HG03108 (cell line): Measurements from ENCODE around the gene GRPEL1.
"Not testable (repeated sequence)": the region's sequence is repeated elsewhere in the genome, so short reads cannot be mapped to it uniquely, and the experiment has no call there.

ENCODE experiments used
- ATAC-seq: cut with Tn5 transposase; IDR thresholded peaks from one replicate; pipeline ENCODE4 v1.9.1; 2021; ENCODE audit warnings: moderate library complexity; ENCODE audit not compliant: unreplicated experiment

GRPEL1 gene

DNA sequence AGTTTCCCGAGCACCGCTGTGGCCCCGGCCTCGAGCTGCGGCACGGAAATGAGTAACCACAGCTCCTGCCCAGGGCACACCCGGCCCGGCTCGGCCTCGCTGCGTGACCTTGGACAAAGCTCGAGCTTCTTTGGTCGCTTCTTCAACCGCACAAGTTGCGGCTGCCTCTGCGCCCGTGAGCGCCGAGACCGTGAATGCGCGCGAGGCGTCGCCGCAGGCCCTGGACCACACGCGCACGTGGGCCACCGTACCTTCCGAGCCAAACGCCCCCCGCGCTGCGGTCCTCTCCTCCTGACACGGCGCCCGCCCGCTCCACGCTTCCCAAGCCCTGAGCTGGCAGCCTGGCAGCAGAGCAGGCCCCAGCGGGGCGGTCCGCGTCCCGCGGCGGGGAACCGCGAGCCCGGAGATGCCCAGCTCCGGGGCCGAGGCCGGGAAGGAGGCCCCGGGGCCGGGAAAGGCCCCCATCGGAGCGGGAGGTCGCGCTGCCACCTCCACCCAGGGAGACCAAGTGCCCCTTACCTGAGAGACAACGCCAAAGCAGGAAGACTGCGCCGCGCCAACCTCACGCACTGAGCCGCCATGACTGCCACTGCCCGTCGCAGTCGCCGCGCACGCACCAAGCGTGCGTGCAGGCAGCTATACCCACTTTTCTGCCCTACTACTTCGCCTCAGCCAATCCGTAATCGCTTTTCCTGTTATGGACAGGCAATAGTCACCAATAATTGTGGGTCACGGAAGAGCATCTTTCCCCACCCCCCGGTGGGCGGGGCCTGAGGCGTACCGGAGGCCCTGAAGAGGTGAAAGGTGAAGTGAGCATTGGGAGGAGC lies at the start of gene GRPEL1:
TSS of gene GRPEL1 (minus strand) at position 613 of the 827 bp plus-strand sequence. CDS start at position 581, 32 bp downstream.
- peak; percentile 88 for ATAC-seq

DNA sequence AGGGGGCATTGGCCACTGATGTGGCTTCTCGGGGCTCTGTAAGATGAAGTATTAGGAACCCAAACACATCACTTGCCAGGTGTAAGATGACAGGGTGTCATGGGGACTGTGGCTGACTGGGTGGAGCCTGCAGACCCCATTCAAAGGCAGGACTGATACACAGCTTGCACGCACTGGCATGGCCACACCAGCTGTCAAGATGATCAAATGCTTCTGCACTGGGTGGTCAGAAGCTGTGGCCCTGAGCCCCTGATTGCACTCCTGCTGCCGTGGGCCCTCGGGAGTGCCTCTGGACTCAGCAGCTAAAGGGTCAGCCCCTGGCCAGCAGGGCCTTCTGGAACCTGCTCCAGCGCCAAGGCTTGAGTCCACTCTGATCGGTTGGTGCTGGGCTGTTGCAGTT lies 48.8 kb upstream of the GRPEL1 start:
- ATAC-seq: no peak

DNA sequence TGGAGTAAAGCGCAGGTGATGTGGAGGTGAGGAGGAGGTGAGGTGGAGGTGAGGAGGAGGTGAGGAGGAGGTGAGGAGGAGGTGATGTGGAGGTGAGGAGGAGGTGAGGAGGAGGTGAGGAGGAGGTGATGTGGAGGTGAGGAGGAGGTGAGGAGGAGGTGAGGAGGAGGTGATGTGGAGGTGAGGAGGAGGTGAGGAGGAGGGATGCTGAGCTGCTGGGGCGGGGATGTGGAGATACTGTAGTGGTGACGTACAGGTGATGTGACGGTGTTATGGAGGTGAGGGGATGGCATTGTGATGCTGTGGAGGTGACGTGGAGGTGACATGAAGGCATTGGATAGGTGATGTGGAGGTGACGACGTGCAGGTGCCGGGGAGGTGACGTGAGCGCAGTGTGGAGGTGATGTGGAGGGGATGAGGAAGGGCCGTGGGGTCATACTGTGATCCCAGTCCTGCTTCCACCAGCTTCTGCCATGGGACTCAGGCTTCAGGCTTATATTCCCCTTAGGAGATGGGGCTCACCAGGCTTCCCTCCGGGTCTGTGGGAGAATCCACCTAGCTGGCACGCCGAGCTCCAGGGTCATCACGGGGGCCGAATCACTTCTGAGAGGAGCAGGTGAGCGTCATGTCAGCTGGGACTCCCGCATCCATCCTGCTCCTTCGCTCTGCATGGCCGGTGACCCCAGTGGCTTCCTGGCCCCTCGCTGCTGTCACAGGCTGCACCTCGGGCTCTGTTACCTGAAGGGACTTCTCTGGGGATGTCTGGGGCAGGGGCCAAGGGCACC lies 47.9 kb upstream of the GRPEL1 start:
- ATAC-seq: no peak

DNA sequence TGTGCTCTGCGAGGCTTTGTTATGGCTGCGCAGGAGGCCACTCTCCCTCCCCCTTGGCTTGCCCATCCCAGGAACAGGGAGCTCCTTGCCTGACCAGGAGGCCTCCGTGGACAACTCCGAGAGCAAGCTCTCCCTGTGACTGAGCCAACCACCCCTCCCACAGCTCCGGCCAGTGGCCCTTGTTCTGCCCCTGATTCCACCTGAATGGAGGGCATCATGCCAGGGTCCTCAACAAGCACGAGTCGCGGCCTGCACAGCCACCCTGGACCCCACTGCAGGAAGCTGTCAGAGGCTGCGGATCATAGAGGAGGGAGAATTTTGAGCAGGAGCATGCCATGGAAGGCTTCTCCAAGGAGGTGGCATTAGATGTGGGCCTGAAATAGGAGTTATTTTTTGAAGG lies 44.8 kb upstream of the GRPEL1 start:
- no peak for ATAC-seq

DNA sequence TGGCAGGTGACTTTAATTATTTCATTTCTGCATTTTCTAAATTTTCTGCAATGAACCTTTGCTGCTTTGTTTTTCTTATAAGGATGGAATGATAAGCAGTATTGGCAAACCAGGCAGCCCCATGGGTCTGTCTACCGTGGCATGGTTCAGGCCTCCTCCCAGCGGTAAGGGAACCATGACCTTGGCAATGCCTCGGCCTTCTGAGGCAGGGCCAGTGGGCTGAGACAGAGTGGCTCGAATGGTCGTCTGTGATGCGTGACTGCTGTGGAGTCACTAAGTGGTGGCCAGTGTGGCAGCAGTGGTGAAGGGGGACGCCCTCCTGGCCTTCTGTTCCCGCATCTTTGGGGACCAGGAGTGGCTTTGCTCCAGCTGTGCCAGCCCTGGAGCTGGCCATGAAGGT lies 43.6 kb upstream of the GRPEL1 start:
- no peak for ATAC-seq

DNA sequence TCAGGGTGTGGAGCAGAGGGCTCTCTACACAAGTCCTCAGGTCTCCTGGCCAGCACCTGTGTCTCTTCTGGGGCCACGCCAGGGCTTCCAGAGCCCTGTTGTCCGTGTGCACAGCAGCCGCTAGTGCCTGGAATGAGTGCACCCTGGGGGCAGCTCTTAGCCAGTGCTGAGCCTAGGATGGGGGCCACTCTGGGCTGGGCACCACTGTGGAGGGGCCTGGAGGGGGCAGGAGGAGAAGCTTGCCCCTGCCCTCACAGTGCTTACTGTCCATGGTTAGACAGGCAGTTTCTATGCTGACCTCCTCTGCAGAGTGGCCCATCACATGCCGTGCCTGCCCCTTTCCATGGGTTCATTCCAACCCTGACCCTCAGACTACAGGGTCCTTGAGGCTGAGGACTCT lies 42.7 kb upstream of the GRPEL1 start:
- ATAC-seq: no peak

DNA sequence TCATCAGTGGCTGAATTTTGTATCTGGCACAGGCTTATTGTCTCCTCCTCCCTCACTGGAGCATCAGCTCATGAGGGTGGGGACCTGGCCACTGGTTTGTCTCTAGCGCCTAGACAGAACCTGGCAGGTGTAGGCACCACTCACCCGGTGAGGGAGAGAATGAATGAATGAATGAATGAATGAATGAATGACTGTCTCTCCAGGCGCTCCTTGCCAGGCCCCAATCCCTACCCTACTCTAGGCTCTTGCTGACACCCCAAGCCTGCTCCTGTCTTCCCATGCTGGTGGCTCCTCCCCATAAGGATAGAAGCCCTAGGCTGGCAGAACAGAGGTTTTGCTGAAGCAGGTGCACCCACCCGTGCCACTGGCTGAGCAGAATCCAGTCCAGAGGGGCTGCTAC lies 41.3 kb upstream of the GRPEL1 start:
- ATAC-seq: no peak

DNA sequence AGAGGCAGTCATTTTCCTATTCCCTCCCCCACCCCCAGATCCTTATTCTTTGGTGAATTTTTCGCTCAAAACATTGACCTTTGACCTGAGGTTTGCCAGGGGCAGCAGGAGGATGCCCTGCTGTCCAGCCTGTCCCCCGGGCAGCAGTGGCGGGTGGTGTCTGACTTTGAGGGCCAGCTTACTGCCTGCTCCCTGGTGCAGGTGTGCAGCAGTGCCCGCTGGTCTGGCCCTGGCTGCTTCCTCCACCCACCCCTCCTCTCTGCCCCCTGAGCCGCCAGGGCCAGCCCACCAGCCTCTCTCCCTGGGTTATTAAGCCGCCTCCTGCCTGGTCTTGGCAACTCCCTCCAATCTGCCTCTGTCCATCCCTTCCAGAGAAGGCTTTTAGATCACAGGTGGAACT lies 40.8 kb upstream of the GRPEL1 start:
- no peak for ATAC-seq

DNA sequence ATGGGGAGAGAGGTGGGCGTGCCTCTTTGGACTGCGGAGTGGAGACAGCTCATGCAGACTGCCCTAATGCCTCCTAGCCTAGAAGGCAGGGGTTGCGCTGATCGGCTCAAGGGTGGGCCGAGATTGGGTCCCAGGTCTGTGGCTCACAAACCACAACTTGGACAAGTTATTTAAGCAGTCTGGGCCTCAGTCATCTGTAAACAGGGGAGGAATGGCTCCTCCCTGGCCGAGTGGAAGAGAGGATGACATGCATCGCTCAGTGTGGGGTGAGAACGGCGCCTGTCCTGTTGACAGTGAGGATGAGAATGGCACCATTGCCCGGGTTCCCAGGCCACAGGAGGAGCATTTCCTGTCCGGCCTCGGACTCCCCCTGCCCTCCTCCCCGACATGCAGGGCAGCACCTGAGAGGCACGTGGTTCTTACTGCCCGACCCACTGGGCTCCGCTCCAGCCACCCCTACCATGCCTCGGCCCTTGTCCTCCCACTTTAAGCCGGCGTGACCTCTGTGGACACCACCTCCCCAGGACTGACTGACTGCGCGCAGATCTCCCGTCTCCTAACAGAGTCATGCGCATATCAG lies 40.3 kb upstream of the GRPEL1 start:
- ATAC-seq: no peak

DNA sequence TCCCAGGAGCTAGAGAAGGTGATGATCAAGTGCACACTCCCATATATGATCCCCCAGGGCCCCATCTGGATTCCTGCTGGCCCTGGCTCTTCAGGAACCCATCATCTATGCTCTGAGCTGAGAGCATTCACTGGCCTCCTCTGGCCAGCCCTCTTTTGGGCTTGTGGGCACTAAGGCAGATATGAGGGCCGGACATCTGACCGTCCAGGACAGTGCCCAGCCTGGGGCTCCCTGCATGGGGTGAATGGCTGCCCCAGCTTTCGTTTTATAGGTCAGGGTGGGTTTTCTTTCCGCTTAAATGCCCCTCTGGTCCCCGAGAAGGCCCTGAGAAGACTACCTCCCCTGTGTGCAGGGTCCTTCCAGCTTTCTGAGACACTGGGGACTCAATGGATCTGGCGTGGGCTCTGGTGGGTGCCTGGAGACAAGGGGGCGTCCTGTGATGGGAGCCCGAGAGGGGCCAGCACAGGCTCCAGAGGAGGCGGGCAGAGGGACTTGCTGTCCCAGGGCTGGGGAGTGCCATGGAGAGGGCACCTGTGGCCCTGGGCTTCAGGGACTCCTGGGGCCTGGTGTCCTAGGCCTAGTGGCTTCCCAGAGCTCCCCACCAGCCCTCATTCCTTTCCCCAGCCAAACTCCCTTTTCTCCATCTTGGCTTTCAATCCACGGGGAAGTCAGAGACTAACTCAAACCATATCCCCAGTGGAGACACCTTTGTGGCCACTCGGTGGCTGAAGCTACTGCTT lies 39.5 kb upstream of the GRPEL1 start:
- ATAC-seq: no peak

DNA sequence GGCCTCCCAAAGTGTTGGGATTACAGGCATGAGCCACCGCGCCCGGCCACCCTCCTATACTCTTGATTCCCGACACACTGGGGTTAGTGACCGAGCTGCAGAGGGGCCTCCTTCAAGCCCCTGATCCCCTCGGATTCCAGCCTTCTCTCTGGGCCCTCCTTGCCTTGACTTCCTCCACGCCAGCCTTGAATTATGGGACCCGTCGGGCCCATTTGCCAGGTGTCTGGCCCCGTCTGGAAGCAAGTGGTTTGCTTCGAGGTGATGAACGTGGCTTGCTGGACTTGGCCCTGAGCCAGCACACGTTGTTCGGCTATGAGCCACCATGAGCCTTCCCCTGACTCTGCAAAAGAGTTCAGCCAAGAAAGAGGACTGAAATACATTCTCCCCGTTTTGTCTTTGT lies 37.4 kb upstream of the GRPEL1 start:
- no peak for ATAC-seq

DNA sequence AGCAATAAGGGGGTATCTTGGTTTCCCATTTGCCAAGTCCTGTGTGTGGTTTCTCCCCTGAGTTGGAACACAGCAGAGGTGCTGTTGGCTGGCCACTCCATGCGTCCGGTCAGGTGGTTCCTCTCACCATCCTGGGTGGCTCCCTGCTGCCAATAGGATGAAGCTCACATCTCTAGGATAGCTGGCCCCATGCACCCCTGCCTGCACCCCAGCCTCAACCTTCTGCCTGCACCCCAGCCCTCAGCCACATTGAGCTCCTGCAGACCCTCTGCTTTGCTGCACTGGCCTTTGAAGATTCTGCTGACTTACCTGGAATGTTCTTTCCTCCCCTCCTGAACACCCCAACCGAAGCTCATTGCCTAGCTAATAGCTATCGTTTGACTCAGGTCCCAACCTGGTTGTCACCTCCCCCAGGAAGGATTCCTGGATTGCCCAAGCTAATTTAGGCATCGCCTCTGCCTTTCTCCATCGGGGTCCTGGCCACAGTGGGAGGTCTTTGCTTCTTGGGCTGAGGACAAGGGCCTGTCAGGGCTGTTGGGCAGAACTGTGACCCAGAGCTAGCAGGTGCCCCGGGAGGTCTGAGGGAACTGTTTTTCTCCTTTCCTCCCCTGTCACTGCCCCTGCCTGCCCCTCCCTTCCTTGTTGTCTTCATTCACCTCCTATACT lies 36.6 kb upstream of the GRPEL1 start:
- no peak for ATAC-seq

DNA sequence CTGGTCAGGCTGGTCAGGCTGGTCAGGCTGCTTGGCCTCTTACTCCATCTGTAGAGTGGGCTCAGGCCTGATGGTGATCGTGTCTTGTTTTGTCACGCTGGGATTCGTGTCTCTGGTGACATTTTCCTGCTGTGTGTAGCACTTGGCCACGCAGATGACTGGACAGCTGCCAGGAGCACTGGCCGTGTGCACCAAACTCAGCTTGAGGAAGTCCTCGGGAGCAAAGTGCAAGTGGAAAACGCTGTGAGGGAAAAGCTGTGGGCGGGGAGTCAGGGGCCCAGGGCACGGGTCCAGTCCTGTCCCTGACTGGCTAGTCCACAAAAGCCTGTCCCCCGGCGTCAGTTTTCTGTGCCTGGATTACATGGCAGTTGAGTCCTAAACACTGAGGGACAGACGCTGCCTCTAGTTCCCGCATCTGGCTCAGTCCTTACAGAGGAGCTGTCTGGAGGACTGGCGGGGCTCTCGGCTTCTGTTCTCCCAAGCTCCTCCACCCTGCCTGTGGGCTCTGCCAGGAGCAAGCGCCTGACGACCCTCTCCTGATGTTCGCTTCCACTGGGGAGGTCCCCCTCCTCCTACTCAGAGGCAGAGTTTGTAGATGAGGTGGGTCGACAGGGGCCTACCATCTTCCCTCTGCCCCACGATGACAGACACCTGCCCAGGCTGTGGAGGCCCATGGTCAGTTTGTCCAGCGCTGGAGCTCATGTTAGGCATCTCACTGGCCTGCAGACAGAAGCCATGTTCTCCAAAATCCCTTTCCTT lies 35.9 kb upstream of the GRPEL1 start:
- peak; percentile 5 for ATAC-seq

DNA sequence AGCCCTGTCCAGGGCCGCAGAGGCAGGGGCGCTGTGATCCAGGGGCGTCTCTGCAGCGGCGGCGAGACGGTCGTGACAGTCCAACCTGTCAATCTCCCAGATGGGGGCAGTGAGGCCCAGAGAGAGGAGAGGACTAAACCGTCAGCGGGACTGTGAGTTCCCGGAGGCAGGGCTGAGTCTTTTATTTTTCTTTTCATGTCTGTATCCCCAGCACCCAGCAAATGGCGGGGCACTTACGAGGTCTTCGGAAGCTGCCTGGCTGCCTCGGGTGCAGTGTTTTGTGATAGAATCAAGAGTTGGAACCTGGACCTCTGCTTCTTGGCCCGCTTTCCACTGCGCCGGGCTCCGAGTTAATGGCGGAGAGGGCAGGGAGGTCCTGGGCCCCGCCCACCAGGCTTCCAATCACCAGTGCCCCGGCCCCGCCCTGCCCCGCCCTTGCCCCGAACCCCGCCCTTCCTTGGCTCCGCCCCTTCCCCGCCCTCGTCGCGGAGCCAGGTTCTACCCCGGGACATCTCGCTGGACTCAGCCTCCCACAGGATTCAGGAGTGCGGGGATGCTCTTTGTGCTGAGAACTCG lies 35.3 kb upstream of the GRPEL1 start:
- ATAC-seq: peak; percentile 65

DNA sequence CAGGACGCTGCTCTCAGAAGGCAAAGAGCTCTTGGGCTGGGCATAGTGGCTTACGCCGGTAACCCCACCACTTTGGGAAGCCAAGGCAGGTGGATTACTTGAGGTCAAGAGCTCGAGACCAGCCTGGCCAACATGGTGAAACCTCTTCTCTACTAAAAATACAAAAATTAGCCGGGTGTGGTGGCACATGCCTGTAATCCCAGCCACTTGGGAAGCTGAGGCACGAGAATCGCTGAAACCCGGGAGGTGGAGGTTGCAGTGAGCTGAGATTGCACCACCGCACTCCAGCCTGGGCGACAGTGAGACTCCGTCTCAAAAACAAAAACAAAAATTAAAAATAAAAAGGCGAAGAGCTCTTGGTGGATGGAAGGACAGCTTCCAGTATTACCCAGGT lies 34.6 kb upstream of the GRPEL1 start:
- ATAC-seq: not testable (repeated sequence)

DNA sequence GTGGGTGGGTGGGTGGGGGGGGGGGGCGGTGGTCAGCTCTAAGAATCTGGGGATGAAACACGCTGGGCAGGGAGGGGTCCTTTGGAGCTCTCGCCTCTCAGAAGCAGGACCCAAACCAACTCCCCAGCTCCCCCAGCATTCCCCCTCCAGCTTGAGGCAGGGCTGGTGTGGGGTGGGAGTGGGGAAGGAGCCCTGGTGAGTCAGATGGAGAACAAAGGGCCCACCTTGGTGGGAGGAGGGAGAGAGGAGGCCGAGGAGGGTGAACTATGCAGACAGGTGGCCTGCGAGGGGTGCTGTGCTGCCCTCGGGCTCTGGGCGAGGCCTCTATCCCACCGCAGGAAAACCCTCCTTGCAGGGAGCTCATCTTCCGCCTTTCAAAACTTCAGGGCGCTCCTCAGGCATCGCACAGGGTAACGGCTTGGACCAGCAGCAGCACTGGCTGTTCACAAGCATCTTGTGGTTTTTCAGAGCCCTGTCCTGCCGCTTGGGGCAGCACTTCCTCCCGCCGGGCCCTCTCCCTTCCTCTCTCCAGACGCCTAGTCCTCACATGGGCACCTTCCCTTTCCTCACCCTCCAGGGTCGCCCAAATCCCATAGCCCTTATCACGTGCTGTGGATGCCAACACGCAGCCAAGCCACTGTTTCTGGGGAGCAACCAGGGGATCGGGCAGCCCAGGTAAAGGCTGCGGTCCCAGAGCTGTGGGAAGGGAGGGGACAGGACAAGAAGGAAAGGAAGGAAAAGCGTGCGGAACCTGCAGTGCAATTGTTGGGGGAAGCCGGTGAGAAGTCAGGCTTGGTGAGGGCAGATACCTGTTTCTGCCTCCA lies 34.0 kb upstream of the GRPEL1 start:
- ATAC-seq: peak; percentile 73

DNA sequence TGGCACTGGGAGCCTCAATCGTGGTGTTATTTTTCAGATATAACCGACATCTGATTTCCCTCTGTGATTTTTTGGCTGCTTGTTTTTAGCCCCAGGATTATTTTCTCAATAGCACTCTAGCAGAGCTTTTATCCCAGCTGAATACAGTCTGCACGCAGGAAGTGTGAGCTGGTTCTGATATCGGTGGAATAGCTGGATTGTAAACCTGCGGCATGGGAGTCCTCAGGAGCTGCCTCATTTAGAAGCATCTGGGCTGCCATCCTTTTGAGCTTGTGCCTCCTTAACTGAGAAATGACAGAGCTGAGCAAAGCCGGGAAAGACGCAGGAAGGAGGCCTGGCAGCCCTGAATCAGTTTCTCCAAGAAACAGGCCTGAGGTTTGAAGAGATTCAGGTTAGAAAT lies 28.4 kb upstream of the GRPEL1 start:
- ATAC-seq: no peak

DNA sequence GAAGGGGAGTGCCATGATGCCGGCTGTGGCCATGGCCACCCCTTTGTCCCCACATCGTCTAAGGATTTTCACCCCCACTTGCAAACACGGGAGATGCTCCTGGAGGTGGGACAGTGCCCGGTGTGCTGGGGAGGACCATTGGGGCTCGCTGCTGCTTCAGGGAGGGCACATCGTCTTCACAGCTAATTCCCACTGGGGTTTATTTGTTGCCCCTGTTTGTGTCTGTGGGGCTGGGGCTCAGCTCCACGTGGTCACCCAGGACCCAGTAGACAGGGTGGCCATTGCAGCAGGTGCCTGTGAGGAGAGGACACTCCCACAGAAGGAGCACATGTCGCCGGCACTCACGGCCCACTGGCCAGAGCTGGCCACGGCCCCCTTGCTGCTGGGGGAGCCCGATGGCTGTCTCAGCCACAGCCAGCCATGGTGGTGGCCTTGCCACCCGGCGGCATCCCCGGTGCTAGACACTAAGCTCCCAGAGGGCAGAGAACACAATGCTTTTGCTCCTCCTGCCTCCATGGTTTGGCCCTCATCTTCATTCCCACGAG lies 27.8 kb upstream of the GRPEL1 start:
- no peak for ATAC-seq
